Activated naive CD8-positive, alpha-beta T cell treated with anti-CD3 and anti-CD28 coated beads for 36 hours (primary cell): Measurements from ENCODE around the gene RECQL5. TPM values are rescaled to one million over a fixed set of nuclear protein-coding genes. Genes with fewer than 3 reads are reported as not detected.

Experiments used
- DNase-seq: peaks from one replicate; pipeline ENCODE4 v3.0.0; 2021
- H3K27ac Mint-ChIP-seq: one replicate; pipeline ENCODE4 v1.8.0; 2022; ENCODE audit warnings: mild to moderate bottlenecking, moderate library complexity, mixed read lengths
- H3K27me3 Mint-ChIP-seq: one replicate; pipeline ENCODE4 v1.8.0; 2022; ENCODE audit warnings: mild to moderate bottlenecking, mixed read lengths
- H3K36me3 Mint-ChIP-seq: one replicate; pipeline ENCODE4 v1.8.0; 2021; ENCODE audit warnings: mild to moderate bottlenecking, mixed read lengths
- H3K4me1 Mint-ChIP-seq: one replicate; pipeline ENCODE4 v1.8.0; 2021; ENCODE audit warnings: mixed read lengths
- H3K4me3 Mint-ChIP-seq: one replicate; pipeline ENCODE4 v1.8.0; 2022; ENCODE audit warnings: mild to moderate bottlenecking, moderate library complexity, mixed read lengths
- H3K9me3 Mint-ChIP-seq: one replicate; pipeline ENCODE4 v1.8.0; 2022; ENCODE audit warnings: mixed read lengths
- total RNA-seq, 2 experiments: library from RNA; stranded (reverse); gene quantifications; one replicate each; pipeline ENCODE4 v1.2.3, GENCODE V29; 2021

The RECQL5 gene
- total RNA-seq, 2 experiments from 2014 or later = 31.4 to 32.6 TPM

DNA sequence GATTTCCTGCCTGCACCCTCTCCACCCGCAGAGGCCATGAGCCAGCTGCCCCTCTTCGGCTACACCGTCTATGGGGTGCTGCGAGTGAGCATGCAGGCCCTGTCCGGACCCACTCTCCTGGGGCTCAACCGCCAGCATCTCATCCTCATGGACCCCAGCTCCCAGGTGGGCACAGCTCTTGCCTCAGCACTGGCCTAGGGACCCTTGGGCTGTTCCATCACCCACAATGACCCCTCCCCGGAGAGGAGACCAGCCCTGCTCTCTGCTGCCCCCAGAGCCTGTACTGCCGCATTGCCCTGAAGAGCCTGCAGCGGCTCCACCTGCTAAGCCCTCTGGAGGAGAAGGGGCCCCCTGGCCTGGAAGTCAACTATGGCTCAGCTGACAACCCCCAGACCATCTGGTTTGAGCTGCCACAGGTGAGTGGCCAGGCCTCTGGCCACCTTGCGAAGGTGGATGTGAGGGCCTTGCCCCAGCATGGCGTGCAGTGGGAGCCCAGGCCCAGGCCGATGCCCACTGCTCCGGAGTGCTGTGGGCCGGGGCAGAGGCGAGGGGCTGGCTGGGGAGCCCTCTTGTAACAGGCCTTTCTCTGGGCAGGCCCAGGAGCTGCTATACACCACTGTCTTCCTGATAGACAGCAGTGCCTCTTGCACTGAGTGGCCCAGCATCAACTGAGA lies 41.0 kb downstream of the RECQL5 start:
- no peak overlapping the region for H3K4me3 Mint-ChIP-seq
- no peak overlapping the region for H3K27ac Mint-ChIP-seq
- no peaks in the 10 kb centered on the region for H3K36me3 Mint-ChIP-seq
- no peaks in the 10 kb centered on the region for H3K27me3 Mint-ChIP-seq
- no peaks in the 10 kb centered on the region for H3K4me1 Mint-ChIP-seq
- peak; percentile 36 for DNase-seq
- no peaks in the 10 kb centered on the region for H3K9me3 Mint-ChIP-seq

DNA sequence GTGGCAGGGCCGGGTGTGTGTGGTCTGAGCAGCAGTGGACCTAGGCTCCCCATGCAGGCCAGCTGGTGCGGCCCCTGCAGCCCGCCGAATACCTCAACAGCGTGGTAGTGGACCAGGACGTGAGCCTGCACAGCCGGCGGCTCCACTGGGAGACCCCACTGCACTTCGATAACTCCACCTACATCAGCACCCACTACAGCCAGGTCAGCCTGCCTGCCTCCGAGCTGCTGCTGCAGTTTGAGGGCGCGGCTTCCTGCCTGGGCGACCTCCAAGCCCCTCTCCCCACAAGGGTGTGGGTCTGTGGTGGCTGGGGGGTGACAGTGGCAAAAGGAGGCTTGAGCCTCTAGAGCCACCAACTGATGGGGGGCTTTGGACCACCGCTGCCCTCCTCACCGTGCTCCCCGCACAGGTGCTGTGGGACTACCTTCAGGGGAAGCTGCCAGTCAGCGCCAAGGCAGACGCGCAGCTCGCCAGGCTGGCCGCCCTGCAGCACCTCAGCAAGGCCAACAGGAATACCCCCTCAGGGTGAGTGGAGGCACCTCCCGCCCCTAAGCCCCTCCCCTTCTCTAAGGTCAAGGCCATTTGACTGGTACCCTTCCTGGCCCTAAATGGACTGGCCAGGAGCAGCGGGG lies 42.1 kb downstream of the RECQL5 start:
- Mint-ChIP-seq H3K4me3 (no peak overlapping the region), H3K27me3 (no peaks in the 10 kb centered on the region), H3K27ac (no peak overlapping the region), H3K9me3 (no peaks in the 10 kb centered on the region), H3K36me3 (no peaks in the 10 kb centered on the region), H3K4me1 (no peaks in the 10 kb centered on the region)
- DNase-seq = no peak

DNA sequence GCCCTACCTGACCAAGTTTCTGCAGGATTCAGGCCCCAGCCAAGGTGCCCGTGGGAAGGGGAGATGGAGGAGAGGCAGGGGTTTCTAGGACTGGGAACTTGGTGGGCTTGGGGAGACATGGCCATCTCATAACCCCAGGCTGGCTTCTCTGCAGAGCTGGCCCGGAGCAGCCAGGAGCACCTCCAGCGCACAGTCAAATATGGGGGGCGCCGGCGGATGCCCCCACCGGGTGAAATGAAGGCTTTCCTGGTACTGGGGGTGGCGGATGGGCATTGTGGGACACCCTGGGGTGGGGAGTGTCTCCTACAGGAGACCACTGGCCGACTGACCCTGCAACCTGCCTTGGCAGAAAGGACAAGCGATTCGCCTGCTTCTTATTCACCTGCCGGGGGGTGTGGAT lies 42.9 kb downstream of the RECQL5 start:
- no peak overlapping the region for H3K27ac Mint-ChIP-seq

DNA sequence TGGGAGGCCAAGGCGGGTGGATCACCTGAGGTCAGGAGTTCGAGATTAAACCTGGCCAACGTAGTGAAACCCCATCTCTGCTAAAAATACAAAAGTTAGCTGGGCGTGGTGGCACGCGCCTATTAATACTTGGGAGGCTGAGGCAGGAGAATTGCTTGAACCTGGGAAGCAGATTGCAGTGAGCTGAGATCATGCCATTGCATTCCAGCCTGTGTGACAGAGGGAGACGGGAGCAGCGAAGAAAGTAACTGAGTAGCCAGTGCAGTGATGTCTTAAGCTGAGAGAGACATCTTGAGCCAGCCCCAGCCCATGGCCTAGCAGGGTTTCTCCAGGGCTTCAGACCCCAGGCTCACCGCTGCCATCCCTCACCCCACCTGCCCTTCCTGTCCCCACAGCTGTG lies 43.6 kb downstream of the RECQL5 start:
- no peak for DNase-seq
- Mint-ChIP-seq H3K4me3 (no peak overlapping the region), H3K4me1 (no peaks in the 10 kb centered on the region), H3K36me3 (no peaks in the 10 kb centered on the region), H3K27me3 (no peaks in the 10 kb centered on the region), H3K9me3 (no peaks in the 10 kb centered on the region), H3K27ac (no peak overlapping the region)

More for the DNA sequence above, 42.9 kb downstream of the RECQL5 start:
- DNase-seq = no peak
- H3K27me3 Mint-ChIP-seq = no peaks in the 10 kb centered on the region
- H3K4me3 Mint-ChIP-seq = no peak overlapping the region
- no peaks in the 10 kb centered on the region for H3K36me3 Mint-ChIP-seq
- H3K9me3 Mint-ChIP-seq = no peaks in the 10 kb centered on the region
- H3K4me1 Mint-ChIP-seq = no peaks in the 10 kb centered on the region

DNA sequence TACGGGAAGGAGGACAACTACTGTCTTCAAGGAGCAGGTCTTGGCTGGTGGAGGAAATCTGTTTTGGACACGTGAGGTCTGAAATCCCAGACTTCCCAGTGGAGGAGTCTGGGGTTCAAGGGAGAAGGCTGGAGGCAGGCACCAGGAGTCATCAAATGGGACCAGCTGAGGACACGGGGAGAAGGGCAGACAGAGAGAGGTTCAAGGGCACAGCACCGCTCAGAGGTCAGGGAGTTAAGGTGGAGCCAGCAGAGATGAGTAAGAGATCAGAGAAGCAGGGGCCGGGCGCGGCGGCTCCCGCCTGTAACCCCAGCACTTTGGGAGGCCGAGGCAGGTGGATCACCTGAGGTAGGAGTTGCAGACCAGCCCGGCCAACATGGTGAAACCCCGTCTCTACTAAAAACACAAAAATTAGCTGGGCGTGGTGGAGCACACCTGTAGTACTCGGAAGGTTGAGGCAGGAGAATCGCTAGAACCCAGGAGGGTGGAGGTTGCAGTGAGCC lies 44.1 kb downstream of the RECQL5 start:
- H3K4me1 Mint-ChIP-seq = no peaks in the 10 kb centered on the region
- H3K9me3 Mint-ChIP-seq = no peaks in the 10 kb centered on the region
- H3K36me3 Mint-ChIP-seq = no peaks in the 10 kb centered on the region
- H3K27me3 Mint-ChIP-seq = no peaks in the 10 kb centered on the region
- DNase-seq = no peak
- no peak overlapping the region for H3K4me3 Mint-ChIP-seq
- H3K27ac Mint-ChIP-seq = no peak overlapping the region

DNA sequence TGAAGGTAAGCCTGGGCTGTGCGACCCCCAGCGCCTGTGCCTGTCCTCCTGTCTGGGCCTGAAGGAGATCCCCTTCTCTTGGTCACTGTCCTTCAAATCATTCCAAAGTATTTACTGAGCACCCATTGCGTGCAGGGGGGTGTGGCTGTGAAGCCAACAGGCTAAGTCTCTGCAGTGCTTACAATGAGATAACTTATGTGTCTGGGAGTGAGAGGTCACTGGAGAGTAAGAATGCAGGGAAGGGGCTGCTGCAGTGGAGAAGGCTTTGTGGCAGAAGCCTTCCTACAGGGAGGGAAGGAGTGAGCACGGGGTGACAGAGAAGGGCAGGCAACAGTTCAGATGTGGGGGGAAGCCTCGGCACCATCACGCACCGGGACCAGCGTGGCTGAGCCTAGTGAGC lies 44.9 kb downstream of the RECQL5 start:
- no peak overlapping the region for H3K4me3 Mint-ChIP-seq
- no peak overlapping the region for H3K27ac Mint-ChIP-seq
- H3K36me3 Mint-ChIP-seq = no peaks in the 10 kb centered on the region
- DNase-seq = no peak
- no peaks in the 10 kb centered on the region for H3K9me3 Mint-ChIP-seq
- no peaks in the 10 kb centered on the region for H3K27me3 Mint-ChIP-seq
- no peaks in the 10 kb centered on the region for H3K4me1 Mint-ChIP-seq

DNA sequence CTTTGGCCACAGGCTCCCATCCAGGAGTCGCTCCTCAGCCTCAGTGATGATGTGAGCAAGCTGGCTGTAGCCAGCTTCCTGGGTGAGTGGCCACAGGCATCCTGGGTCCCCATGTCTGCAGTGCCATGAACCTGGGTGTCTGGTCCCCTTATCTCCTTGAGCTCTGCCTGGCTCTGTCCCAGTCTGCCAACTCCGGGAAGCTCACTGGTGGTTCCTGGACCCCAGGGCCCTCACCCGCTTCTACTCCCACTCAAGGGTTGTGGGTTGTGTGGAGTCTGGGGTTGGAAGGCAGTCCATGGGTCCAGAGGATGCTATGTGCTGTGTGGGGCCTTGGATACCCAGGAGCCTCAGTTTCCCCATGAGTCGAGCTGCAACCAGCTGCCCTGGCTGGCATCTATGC lies 45.5 kb downstream of the RECQL5 start:
- Mint-ChIP-seq H3K4me3 (no peak overlapping the region), H3K4me1 (no peaks in the 10 kb centered on the region), H3K27ac (no peak overlapping the region)

DNA sequence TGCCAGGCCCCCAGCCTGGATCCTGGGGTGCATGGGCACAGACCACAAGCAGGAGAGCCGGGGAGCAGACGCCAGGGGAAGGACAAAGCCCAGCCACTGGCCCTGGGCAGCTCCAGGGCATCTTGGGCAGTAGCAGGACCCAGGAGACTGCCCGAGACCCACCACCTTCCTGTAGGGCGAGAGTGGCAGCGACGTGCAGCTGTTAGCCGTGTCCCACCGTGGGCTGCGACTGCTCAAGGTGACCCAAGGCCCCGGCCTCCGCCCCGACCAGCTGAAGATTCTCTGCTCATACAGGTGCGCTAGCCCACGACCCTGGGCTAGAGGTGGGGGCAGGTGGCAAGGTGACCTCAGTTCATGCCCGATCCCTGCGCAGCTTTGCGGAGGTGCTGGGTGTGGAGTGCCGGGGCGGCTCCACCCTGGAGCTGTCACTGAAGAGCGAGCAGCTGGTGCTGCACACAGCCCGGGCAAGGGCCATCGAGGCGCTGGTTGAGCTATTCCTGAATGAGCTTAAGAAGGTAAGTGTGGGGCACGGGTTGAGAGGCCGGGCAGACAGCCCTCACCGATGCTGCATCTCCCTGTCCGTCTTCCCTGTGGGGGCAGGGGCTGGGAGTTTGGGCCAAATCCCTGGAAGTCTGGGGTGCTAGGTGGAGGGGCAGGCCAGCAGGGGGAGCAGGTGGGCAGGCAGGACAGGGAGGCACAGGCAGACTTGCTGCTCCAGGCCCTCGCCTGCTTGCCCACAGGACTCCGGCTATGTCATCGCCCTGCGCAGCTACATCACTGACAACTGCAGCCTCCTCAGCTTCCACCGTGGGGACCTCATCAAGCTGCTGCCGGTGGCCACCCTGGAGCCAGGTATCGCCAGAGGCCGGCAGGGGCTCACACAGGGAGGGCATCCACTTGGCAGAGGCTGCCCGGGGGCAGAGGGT lies 47.2 kb downstream of the RECQL5 start:
- H3K27ac Mint-ChIP-seq = no peak overlapping the region
- DNase-seq = peak; percentile 24
- H3K36me3 Mint-ChIP-seq = no peaks in the 10 kb centered on the region
- H3K4me1 Mint-ChIP-seq = no peaks in the 10 kb centered on the region
- H3K27me3 Mint-ChIP-seq = no peaks in the 10 kb centered on the region
- H3K9me3 Mint-ChIP-seq = no peaks in the 10 kb centered on the region
- no peak overlapping the region for H3K4me3 Mint-ChIP-seq

More for the DNA sequence above, 45.5 kb downstream of the RECQL5 start:
- no peak for DNase-seq
- Mint-ChIP-seq H3K9me3 (no peaks in the 10 kb centered on the region), H3K27me3 (no peaks in the 10 kb centered on the region), H3K36me3 (no peaks in the 10 kb centered on the region)

DNA sequence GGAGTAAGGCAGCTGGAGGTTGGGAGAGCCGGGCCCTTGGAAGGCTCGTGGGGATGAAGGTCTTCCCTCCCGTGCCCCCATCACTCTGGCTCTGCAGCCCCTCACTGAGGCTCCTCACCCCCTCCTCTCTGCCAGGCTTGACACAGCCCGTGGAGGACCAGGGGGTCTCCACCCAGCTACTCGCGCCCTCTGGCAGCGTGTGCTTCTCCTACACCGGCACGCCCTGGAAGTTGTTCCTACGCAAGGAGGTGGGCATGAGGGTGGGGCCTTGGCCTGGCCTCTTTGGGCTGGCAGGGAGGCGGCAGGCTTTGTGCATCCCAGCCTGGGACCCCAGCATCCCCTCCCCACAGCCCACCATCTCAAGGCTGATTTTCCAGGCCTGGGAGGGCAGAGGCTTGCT lies 49.3 kb downstream of the RECQL5 start:
- no peak for DNase-seq
- H3K4me1 Mint-ChIP-seq = no peaks in the 10 kb centered on the region
- no peak overlapping the region for H3K27ac Mint-ChIP-seq
- H3K27me3 Mint-ChIP-seq = no peaks in the 10 kb centered on the region
- H3K36me3 Mint-ChIP-seq = no peaks in the 10 kb centered on the region
- no peaks in the 10 kb centered on the region for H3K9me3 Mint-ChIP-seq
- H3K4me3 Mint-ChIP-seq = no peak overlapping the region

DNA sequence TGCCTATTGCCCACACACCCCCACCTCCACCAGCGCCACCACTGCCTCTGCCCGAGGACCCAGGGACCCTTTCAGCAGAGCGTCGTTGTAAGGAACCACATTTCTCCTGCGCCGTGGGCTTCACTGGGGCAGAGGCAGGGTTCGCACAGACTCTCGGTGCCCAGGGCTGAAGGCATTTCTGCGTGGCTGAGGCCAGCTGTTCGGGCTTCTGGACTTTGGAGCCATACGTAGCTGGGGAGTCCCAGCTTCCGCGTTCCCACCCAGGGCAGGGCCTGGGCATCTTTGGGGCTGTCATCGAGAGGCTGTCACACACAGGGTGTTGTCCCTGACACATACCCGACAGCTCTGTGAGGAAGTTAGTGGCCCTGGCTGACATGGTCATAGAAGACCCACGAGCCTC lies 49.7 kb downstream of the RECQL5 start:
- H3K36me3 Mint-ChIP-seq = no peaks in the 10 kb centered on the region
- no peak for DNase-seq
- H3K4me1 Mint-ChIP-seq = no peaks in the 10 kb centered on the region
- H3K9me3 Mint-ChIP-seq = no peaks in the 10 kb centered on the region
- H3K4me3 Mint-ChIP-seq = no peak overlapping the region
- no peak overlapping the region for H3K27ac Mint-ChIP-seq
- H3K27me3 Mint-ChIP-seq = no peaks in the 10 kb centered on the region

DNA sequence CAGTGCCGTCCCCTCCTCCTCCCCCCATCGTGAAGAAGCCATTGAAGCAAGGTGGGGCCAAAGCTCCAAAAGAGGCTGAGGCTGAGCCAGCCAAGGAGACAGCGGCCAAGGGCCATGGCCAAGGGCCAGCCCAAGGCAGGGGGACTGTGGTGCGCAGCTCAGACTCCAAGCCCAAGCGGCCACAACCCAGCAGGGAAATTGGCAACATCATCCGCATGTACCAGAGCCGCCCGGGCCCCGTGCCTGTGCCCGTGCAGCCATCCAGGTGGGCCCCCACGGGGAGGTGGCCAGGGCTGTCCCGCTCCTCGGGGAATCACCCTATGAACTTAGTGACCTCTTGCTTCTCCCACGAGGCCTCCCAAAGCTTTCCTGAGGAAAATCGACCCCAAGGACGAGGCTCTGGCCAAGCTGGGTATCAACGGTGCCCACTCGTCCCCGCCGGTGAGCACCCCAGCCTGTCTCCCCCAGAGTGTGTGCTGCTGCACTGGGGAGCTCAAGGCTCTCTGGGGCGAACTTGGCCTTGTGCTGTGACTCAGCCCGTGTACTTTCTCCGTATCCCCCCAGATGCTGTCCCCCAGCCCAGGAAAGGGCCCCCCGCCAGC lies 50.3 kb downstream of the RECQL5 start:
- no peak for DNase-seq
- no peaks in the 10 kb centered on the region for H3K36me3 Mint-ChIP-seq
- H3K27ac Mint-ChIP-seq = no peak overlapping the region
- H3K4me3 Mint-ChIP-seq = no peak overlapping the region
- H3K27me3 Mint-ChIP-seq = no peaks in the 10 kb centered on the region
- no peaks in the 10 kb centered on the region for H3K4me1 Mint-ChIP-seq
- H3K9me3 Mint-ChIP-seq = no peaks in the 10 kb centered on the region

DNA sequence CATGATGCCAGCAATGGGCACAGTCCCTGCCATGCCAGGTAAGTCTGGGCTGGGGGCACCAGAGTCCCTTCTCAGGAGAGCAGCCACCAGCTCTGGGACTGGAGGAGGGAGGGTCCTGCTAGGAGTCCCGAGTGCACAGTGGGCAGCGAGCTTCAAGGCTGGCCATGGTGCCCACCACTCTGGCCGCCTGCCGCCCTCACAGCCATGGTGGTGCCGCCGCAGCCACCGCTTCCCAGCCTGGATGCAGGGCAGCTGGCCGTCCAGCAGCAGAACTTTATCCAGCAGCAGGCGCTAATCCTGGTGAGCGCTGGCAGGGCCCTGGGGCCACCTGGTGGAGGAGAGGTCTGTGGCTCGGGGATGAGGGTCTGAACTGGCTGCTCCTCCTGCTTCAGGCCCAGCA lies 51.7 kb downstream of the RECQL5 start:
- Mint-ChIP-seq H3K9me3 (no peaks in the 10 kb centered on the region), H3K27ac (no peak overlapping the region), H3K4me3 (no peak overlapping the region), H3K36me3 (no peaks in the 10 kb centered on the region), H3K27me3 (no peaks in the 10 kb centered on the region), H3K4me1 (no peaks in the 10 kb centered on the region)
- DNase-seq = no peak

DNA sequence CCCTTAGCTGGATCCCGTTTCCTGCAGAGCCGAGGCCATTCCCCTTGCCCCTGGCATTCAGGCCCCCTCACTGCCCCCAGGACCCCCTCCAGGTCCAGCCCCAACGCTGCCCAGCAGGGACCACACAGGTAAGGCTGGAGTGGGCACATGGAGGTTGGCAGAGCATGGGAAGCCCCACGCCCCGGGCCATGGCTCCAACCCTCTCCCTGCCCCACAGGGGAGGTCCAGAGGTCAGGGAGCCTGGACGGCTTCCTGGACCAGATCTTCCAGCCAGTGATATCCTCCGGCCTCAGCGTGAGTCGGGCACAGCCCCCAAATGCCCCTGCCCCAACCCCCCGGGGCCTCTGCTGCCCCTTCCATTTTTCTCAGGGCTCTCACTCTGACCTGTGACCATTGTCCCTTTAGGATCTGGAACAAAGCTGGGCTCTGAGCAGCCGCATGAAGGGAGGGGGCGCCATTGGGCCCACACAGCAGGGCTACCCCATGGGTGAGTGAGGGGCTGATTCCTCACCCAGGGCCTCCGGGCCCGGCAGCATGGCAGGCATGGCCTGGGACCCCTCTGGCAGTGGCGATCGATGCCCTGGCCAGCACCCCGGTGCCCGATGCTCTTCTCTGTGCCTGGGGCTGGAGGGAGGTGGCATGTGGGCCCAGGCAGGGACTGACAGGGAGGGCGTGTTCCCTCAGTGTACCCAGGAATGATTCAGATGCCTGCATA lies 52.2 kb downstream of the RECQL5 start:
- Mint-ChIP-seq H3K4me3 (no peak overlapping the region), H3K9me3 (no peaks in the 10 kb centered on the region), H3K27ac (no peak overlapping the region), H3K4me1 (no peaks in the 10 kb centered on the region), H3K27me3 (no peaks in the 10 kb centered on the region), H3K36me3 (no peaks in the 10 kb centered on the region)
- no peak for DNase-seq

DNA sequence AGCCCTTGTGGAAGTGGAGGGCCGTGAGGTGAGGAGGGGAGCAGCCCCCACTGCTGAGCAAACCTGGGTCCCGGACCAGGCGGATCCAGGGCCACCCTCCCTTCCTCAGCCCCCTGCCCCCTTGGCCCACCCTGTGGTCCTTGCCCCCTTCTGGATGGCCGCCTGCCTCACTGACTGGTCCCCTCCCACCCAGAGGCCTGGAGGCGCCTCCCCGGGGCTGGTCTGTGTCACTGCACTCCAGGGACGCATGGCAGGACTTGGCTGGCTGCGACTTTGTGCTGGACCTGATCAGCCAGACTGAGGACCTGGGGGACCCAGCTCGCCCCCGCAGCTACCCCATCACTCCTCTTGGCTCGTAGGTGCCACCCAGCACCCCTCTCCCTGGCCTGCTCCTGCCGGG lies 52.9 kb downstream of the RECQL5 start:
- Mint-ChIP-seq H3K27me3 (no peaks in the 10 kb centered on the region), H3K4me3 (no peak overlapping the region), H3K36me3 (no peaks in the 10 kb centered on the region), H3K9me3 (no peaks in the 10 kb centered on the region), H3K4me1 (no peaks in the 10 kb centered on the region), H3K27ac (no peak overlapping the region)
- DNase-seq = no peak
